Measurements from ENCODE around the gene FHL3.

FHL3 gene

GRCh38 chr1:38014171-38014570, 8.9 kb upstream of the FHL3 start:
- CTCF ChIA-PET: interaction anchor here (1.0 to 6.7 kb wide), 5 partner anchors 12 to 489 kb away, joined by 4 to 30 read pairs (median 15); no protein-coding TSS in a partner anchor
- TF ChIP-seq CTCF (IDR thresholded peaks at IDR 0.05; ENCODE audit: control extremely low read depth, extremely low read depth, low read depth, missing control alignments): no peak
- POLR2A ChIA-PET: no interaction called here
- no peak for DNase-seq (ENCODE audit: extremely low spot score)

- POLR2A ChIA-PET: interaction anchor here (1.3 to 1.6 kb wide), 2 partner anchors 13 to 15 kb away, joined by 6 to 7 read pairs; no protein-coding TSS in a partner anchor
- CTCF ChIA-PET: interaction anchor here (0.7 to 6.7 kb wide), 6 partner anchors 9 to 82 kb away, joined by 3 to 30 read pairs (median 10); no protein-coding TSS in a partner anchor
- TF ChIP-seq CTCF (IDR thresholded peaks at IDR 0.05; ENCODE audit: control extremely low read depth, extremely low read depth, low read depth, missing control alignments): no peak
- DNase-seq (ENCODE audit: extremely low spot score): no peak
Observed at GRCh38 chr1:38013227-38013622, 7.9 kb upstream of the FHL3 start.

- POLR2A ChIA-PET: interaction anchor here (1.3 to 1.6 kb wide), 2 partner anchors 12 to 15 kb away, joined by 6 to 7 read pairs; no protein-coding TSS in a partner anchor
- TF ChIP-seq CTCF (IDR thresholded peaks at IDR 0.05; ENCODE audit: control extremely low read depth, extremely low read depth, low read depth, missing control alignments): no peak
- peak; percentile 95 for DNase-seq (ENCODE audit: extremely low spot score)
- CTCF ChIA-PET: interaction anchor here (0.7 to 6.7 kb wide), 8 partner anchors 9 to 823 kb away, joined by 3 to 30 read pairs (median 4); no protein-coding TSS in a partner anchor
Observed at GRCh38 chr1:38012363-38013226, 7.3 kb upstream of the FHL3 start, which contains the start of gene UTP11. TSS of gene UTP11 (plus strand) at chr1:38012734. CDS start at chr1:38012803, 69 bp downstream.

- TF ChIP-seq CTCF (IDR thresholded peaks at IDR 0.05; ENCODE audit: control extremely low read depth, extremely low read depth, low read depth, missing control alignments): no peak
- DNase-seq (ENCODE audit: extremely low spot score): no peak
- CTCF ChIA-PET: interaction anchor here (1.1 to 6.7 kb wide), 5 partner anchors 9 to 495 kb away, joined by 3 to 30 read pairs (median 4); partner anchors contain the start of gene MEAF6
- POLR2A ChIA-PET: interaction anchor here (0.6 kb wide), 1 partner anchor 860 kb away, joined by 3 read pairs; no protein-coding TSS in a partner anchor
Observed at GRCh38 chr1:38009841-38010180, 4.5 kb upstream of the FHL3 start.

GRCh38 chr1:38009088-38009840, 4.0 kb upstream of the FHL3 start:
- no peak for DNase-seq (ENCODE audit: extremely low spot score)
- ChIA-PET CTCF (interaction anchor here (0.8 to 6.7 kb wide), 8 partner anchors 9 to 495 kb away, joined by 3 to 30 read pairs (median 3); partner anchors contain the start of gene MEAF6), POLR2A (no interaction called here)

More at GRCh38 chr1:38009088-38009840, 4.0 kb upstream of the FHL3 start:
- TF ChIP-seq CTCF (IDR thresholded peaks at IDR 0.05; ENCODE audit: control extremely low read depth, extremely low read depth, low read depth, missing control alignments): no peak

All from GM10248 (cell line).